RPMI7951 (cell line): ENCODE data around the gene MNT. TPM values are rescaled to one million over a fixed set of nuclear protein-coding genes. Genes with fewer than 3 reads are reported as not detected.

Experiments
- DNase-seq: peaks from one replicate; pipeline ENCODE4 v3.0.0-alpha.2; 2012; ENCODE audit warnings: low read depth
- total RNA-seq: library from RNA; depleted of rRNA; stranded (reverse); fragments of >200 nt; shearing (Covaris generic); gene quantifications from 2 replicates; pipeline ENCODE4 v1.2.3, GENCODE V29; 2014

The MNT gene
- total RNA-seq, 1 experiment from 2014 or later, result 2.4 TPM

GRCh38 chr17:2380226-2380922 lies 20.5 kb downstream of the MNT start:
- no peak for DNase-seq

- no peak for DNase-seq
Observed at GRCh38 chr17:2379489-2380225, 21.2 kb downstream of the MNT start.

- no peak for DNase-seq
Observed at GRCh38 chr17:2378905-2379304, 22.0 kb downstream of the MNT start.

- DNase-seq, result no peak
Observed at GRCh38 chr17:2377659-2378058, 23.2 kb downstream of the MNT start.

- DNase-seq, result no peak
Observed at GRCh38 chr17:2376107-2376506, 24.8 kb downstream of the MNT start.

GRCh38 chr17:2375406-2375805 lies 25.5 kb downstream of the MNT start:
- DNase-seq, result no peak

GRCh38 chr17:2374549-2375285 lies 26.1 kb downstream of the MNT start:
- DNase-seq, result peak; percentile 7

- DNase-seq, result no peak
Observed at GRCh38 chr17:2373179-2373578, 27.7 kb downstream of the MNT start.

- no peak for DNase-seq
Observed at GRCh38 chr17:2372681-2373080, 28.2 kb downstream of the MNT start.

- DNase-seq, result no peak
Observed at GRCh38 chr17:2372180-2372579, 28.7 kb downstream of the MNT start.

- no peak for DNase-seq
Observed at GRCh38 chr17:2371183-2372130, 29.4 kb downstream of the MNT start.

GRCh38 chr17:2370211-2370589 lies 30.7 kb downstream of the MNT start:
- no peak for DNase-seq

- DNase-seq, result no peak
Observed at GRCh38 chr17:2369551-2370210, 31.2 kb downstream of the MNT start.

- DNase-seq, result no peak
Observed at GRCh38 chr17:2369039-2369438, 31.8 kb downstream of the MNT start.

GRCh38 chr17:2368359-2368758 lies 32.5 kb downstream of the MNT start:
- DNase-seq, result no peak

GRCh38 chr17:2366747-2367494 lies 33.9 kb downstream of the MNT start:
- no peak for DNase-seq

GRCh38 chr17:2365132-2365531 lies 35.7 kb downstream of the MNT start:
- no peak for DNase-seq

- DNase-seq, result no peak
Observed at GRCh38 chr17:2364763-2365116, 36.1 kb downstream of the MNT start.

- no peak for DNase-seq
Observed at GRCh38 chr17:2363851-2364762, 36.8 kb downstream of the MNT start.
